H9 (cell line): ENCODE results near the gene RASSF3. TPM values are rescaled to one million over a fixed set of nuclear protein-coding genes. Genes with fewer than 3 reads are reported as not detected.

ENCODE experiments used
- DNase-seq: peaks from one replicate; pipeline ENCODE4 v3.0.0-alpha.2; 2017
- H2AFZ ChIP-seq: one replicate; pipeline ENCODE4 v1.6.1; 2013; ENCODE audit warnings: mild to moderate bottlenecking, low read length, control low read depth, moderate library complexity
- H2AK5ac ChIP-seq: 2 replicates; pipeline ENCODE4 v1.6.1; 2013; ENCODE audit warnings: low read length, control low read depth, mixed read lengths; ENCODE audit not compliant: insufficient read length
- H2BK120ac ChIP-seq: one replicate; pipeline ENCODE4 v1.6.1; 2013; ENCODE audit warnings: low read depth, mild to moderate bottlenecking, low read length, control low read depth, inconsistent platforms; ENCODE audit not compliant: poor library complexity, severe bottlenecking
- H2BK12ac ChIP-seq: 2 replicates; pipeline ENCODE4 v1.6.1; 2013; ENCODE audit warnings: low read length, control low read depth, mixed read lengths, low read depth; ENCODE audit not compliant: insufficient read length
- H2BK15ac ChIP-seq: 2 replicates; pipeline ENCODE4 v1.6.1; 2013; ENCODE audit warnings: low read depth, low read length, control low read depth
- H2BK20ac ChIP-seq: one replicate; pipeline ENCODE4 v1.6.1; 2013; ENCODE audit warnings: low read depth, mild to moderate bottlenecking, low read length, control low read depth, inconsistent platforms; ENCODE audit not compliant: poor library complexity, severe bottlenecking
- H2BK5ac ChIP-seq: 2 replicates; pipeline ENCODE4 v1.6.1; 2013; ENCODE audit warnings: low read length, control low read depth, mixed read lengths; ENCODE audit not compliant: insufficient read length
- H3K14ac ChIP-seq: 2 replicates; pipeline ENCODE4 v1.6.1; 2013; ENCODE audit warnings: low read length, control low read depth; ENCODE audit not compliant: insufficient read depth
- H3K18ac ChIP-seq: 2 replicates; pipeline ENCODE4 v1.6.1; 2013; ENCODE audit warnings: low read depth, mild to moderate bottlenecking, mixed read lengths, low read length, control low read depth; ENCODE audit not compliant: insufficient read length
- H3K23ac ChIP-seq: 2 replicates; pipeline ENCODE4 v1.6.1; 2013; ENCODE audit warnings: low read length, control low read depth, mixed read lengths, low read depth; ENCODE audit not compliant: insufficient read length
- H3K23me2 ChIP-seq: 2 replicates; pipeline ENCODE4 v1.6.1; 2013; ENCODE audit warnings: low read depth, mild to moderate bottlenecking, mixed read lengths, low read length, control low read depth; ENCODE audit not compliant: insufficient read length, poor library complexity, severe bottlenecking
- H3K27ac ChIP-seq: 2 replicates; pipeline ENCODE4 v1.5.1; 2013; ENCODE audit warnings: low read length, control low read depth, mixed read lengths, low read depth; ENCODE audit not compliant: insufficient read length
- H3K27me3 ChIP-seq: 2 replicates; pipeline ENCODE4 v1.6.1; 2013; ENCODE audit warnings: low read length, control low read depth, inconsistent platforms; ENCODE audit not compliant: insufficient read depth
- H3K4ac ChIP-seq: 2 replicates; pipeline ENCODE4 v1.6.1; 2013; ENCODE audit warnings: low read depth, mild to moderate bottlenecking, control low read depth, inconsistent platforms, low read length, moderate library complexity
- H3K4me1 ChIP-seq: 2 replicates; pipeline ENCODE4 v1.6.1; 2013; ENCODE audit warnings: low read length, control low read depth, inconsistent platforms; ENCODE audit not compliant: insufficient read depth
- H3K4me2 ChIP-seq: 2 replicates; pipeline ENCODE4 v1.6.1; 2013; ENCODE audit warnings: low read length, control low read depth, mixed read lengths; ENCODE audit not compliant: insufficient read length, insufficient read depth
- H3K56ac ChIP-seq: 2 replicates; pipeline ENCODE4 v1.6.1; 2013; ENCODE audit warnings: low read depth, mild to moderate bottlenecking, mixed read lengths, low read length, control low read depth; ENCODE audit not compliant: insufficient read length
- H3K79me1 ChIP-seq: 2 replicates; pipeline ENCODE4 v1.6.1; 2013; ENCODE audit warnings: low read depth, mild to moderate bottlenecking, moderate library complexity, low read length, control low read depth, inconsistent platforms; ENCODE audit not compliant: insufficient read depth, poor library complexity, severe bottlenecking
- H3K79me2 ChIP-seq: 2 replicates; pipeline ENCODE4 v1.6.1; 2013; ENCODE audit warnings: low read length, control low read depth, inconsistent platforms; ENCODE audit not compliant: insufficient read depth
- H3K9ac ChIP-seq: 2 replicates; pipeline ENCODE4 v1.6.1; 2013; ENCODE audit warnings: low read length, control low read depth, mixed read lengths; ENCODE audit not compliant: insufficient read length; ENCODE audit errors: extremely low read depth
- H3K9me3 ChIP-seq: one replicate; pipeline ENCODE4 v1.6.1; 2013; ENCODE audit warnings: low read depth, low read length, inconsistent platforms; ENCODE audit not compliant: control insufficient read depth
- H3T11ph ChIP-seq: one replicate; pipeline ENCODE4 v1.6.1; 2013; ENCODE audit warnings: mild to moderate bottlenecking, low read length, control low read depth, inconsistent platforms
- H4K20me1 ChIP-seq: one replicate; pipeline ENCODE4 v1.6.1; 2013; ENCODE audit not compliant: control insufficient read depth, insufficient read length, insufficient read depth
- H4K5ac ChIP-seq: 2 replicates; pipeline ENCODE4 v1.6.1; 2013; ENCODE audit warnings: low read depth, mild to moderate bottlenecking, mixed read lengths, low read length, control low read depth; ENCODE audit not compliant: insufficient read length
- H4K8ac ChIP-seq: replicated peaks from 2 replicates; pipeline ENCODE4 v1.6.1; 2013; ENCODE audit warnings: low read length, control low read depth, mixed read lengths, low read depth; ENCODE audit not compliant: insufficient read length
- H4K91ac ChIP-seq: 2 replicates; pipeline ENCODE4 v1.6.1; 2013; ENCODE audit warnings: low read depth, mild to moderate bottlenecking, moderate library complexity, mixed read lengths, low read length, control low read depth; ENCODE audit not compliant: insufficient read length
- H3K27ac Mint-ChIP-seq, 3 experiments: 2 replicates in 2 of 3; 3 replicates in 1 of 3; pipeline ENCODE4 v1.8.0; 2020 to 2021; ENCODE audit warnings: mixed read lengths in 3 of 3, mild to moderate bottlenecking in 1 of 3, moderate library complexity in 1 of 3
- H3K27me3 Mint-ChIP-seq: 2 replicates; pipeline ENCODE4 v1.8.0; 2021; ENCODE audit warnings: low read depth, mild to moderate bottlenecking, moderate library complexity, mixed read lengths
- H3K36me3 Mint-ChIP-seq, 3 experiments: 2 replicates in 2 of 3; 3 replicates in 1 of 3; pipeline ENCODE4 v1.8.0; 2020 to 2021; ENCODE audit warnings: low read depth in 3 of 3, mixed read lengths in 3 of 3; ENCODE audit not compliant: insufficient read depth in 1 of 3
- H3K4me1 Mint-ChIP-seq, 2 experiments: 2 replicates each; pipeline ENCODE4 v1.8.0; 2020; ENCODE audit warnings: mixed read lengths in 2 of 2
- H3K4me3 Mint-ChIP-seq, 2 experiments: 2 replicates in 1 of 2; 3 replicates in 1 of 2; pipeline ENCODE4 v1.8.0; 2020 to 2021; ENCODE audit warnings: mild to moderate bottlenecking in 2 of 2, mixed read lengths in 2 of 2, moderate library complexity in 1 of 2
- H3K9me3 Mint-ChIP-seq, 2 experiments: 2 replicates in 1 of 2; 3 replicates in 1 of 2; pipeline ENCODE4 v1.8.0; 2020; ENCODE audit warnings: mild to moderate bottlenecking in 2 of 2, mixed read lengths in 2 of 2, moderate library complexity in 1 of 2
- WGBS: extraction: QIAGEN DNeasy Blood & Tissue Kit; methylation state at CpG from one replicate; pipeline ENCODE4 v1.1.7; 2013; ENCODE audit warnings: missing lambda C conversion rate, low lambda C conversion rate, mixed read lengths; ENCODE audit not compliant: insufficient read length; ENCODE audit errors: extremely low coverage; 5-methylcytosine and 5-hydroxymethylcytosine counted together
- total RNA-seq: library from RNA; stranded (reverse); gene quantifications from 2 replicates; pipeline ENCODE4 v1.2.1, GENCODE V29; 2021
- TF ChIP-seq, protein P1 (sequence below): fragments of 200-600 bp; sonication (generic); conservative IDR thresholded peaks from 3 replicates; pipeline ENCODE4 v1.8.0; 2021; ENCODE audit warnings: antibody characterized with exemption, mild to moderate bottlenecking

The RASSF3 gene
- total RNA-seq, 1 experiment from 2014 or later: 45.1 TPM

DNA sequence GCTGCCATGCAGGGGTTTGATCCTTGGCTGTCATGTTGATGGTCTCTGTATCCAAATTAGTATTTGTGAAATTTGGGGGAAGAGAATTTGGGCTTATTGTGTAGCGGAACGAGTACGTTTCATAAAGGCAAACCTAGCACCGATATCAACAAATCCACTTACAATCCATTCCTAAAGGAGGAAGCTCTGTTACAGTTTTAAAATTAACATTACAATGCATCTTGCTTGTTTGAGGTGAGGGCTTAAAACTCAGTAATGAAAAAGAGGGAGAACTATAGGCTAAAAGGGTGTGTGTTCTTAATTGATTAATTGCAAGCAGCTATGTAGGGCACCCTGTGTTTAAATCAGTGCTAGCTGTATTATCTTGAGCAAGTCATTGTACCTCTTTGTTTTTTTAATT lies 13.7 kb downstream of the RASSF3 start:
- Histone ChIP-seq H3K79me2 (peaks cover 10% of the 10 kb centered on the region; the same call in 1 of the 2 replicates), H4K20me1 (no peaks in the 10 kb centered on the region), H3K18ac (no peak overlapping the region), H2AK5ac (no peak overlapping the region), H2BK15ac (no peak overlapping the region), H4K8ac (no peak overlapping the region), H3K9me3 (no peaks in the 10 kb centered on the region), H3K14ac (no peak overlapping the region), H3K27ac (peak overlapping the region; percentile 47), H3K27me3 (no peaks in the 10 kb centered on the region), H3K4me2 (peak overlapping the region; percentile 39), H3K79me1 (peaks cover 13% of the 10 kb centered on the region), H3K4ac (no peak overlapping the region), H4K91ac (no peak overlapping the region), H3T11ph (no peak overlapping the region), H3K23ac (no peak overlapping the region), H2BK12ac (no peak overlapping the region), H3K4me1 (peaks cover 3% of the 10 kb centered on the region; the same call in 1 of the 2 replicates), H2BK5ac (no peak overlapping the region), H2AFZ (no peak overlapping the region), H3K56ac (no peak overlapping the region), H2BK120ac (no peak overlapping the region), H3K9ac (no peak overlapping the region), H2BK20ac (no peak overlapping the region), H3K23me2 (no peaks in the 10 kb centered on the region), H4K5ac (no peak overlapping the region)
- H3K27ac Mint-ChIP-seq: peak overlapping the region in 2 of 3 experiments; percentile 3 to 97; a peak in 3 of 7 replicates
- no peaks in the 10 kb centered on the region; a peak in 2 of 7 replicates for H3K36me3 Mint-ChIP-seq
- H3K4me3 Mint-ChIP-seq: no peak overlapping the region; a peak in 1 of 5 replicates
- no peaks in the 10 kb centered on the region for H3K9me3 Mint-ChIP-seq
- TF ChIP-seq, protein P1, sequence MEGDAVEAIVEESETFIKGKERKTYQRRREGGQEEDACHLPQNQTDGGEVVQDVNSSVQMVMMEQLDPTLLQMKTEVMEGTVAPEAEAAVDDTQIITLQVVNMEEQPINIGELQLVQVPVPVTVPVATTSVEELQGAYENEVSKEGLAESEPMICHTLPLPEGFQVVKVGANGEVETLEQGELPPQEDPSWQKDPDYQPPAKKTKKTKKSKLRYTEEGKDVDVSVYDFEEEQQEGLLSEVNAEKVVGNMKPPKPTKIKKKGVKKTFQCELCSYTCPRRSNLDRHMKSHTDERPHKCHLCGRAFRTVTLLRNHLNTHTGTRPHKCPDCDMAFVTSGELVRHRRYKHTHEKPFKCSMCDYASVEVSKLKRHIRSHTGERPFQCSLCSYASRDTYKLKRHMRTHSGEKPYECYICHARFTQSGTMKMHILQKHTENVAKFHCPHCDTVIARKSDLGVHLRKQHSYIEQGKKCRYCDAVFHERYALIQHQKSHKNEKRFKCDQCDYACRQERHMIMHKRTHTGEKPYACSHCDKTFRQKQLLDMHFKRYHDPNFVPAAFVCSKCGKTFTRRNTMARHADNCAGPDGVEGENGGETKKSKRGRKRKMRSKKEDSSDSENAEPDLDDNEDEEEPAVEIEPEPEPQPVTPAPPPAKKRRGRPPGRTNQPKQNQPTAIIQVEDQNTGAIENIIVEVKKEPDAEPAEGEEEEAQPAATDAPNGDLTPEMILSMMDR: no peak
- WGBS: no CpG with 5 or more reads among the region's 4 CpGs
- H3K4me1 Mint-ChIP-seq: peaks cover 29 to 37% of the 10 kb centered on the region in 2 experiments
- DNase-seq: no peak
- no peaks in the 10 kb centered on the region for H3K27me3 Mint-ChIP-seq
